ENCODE results near the gene PRIM2. TPM values are rescaled to one million over a fixed set of nuclear protein-coding genes. Genes with fewer than 3 reads are reported as not detected.
"Not testable (repeated sequence)": the region's sequence is repeated elsewhere in the genome, so short reads cannot be mapped to it uniquely, and the experiment has no call there.

Gene PRIM2
- total RNA-seq, 1 experiment from 2014 or later = 96.5 TPM

- not testable (repeated sequence) for DNase-seq (ENCODE audit: low read depth)
These were observed 128.5 kb downstream of the PRIM2 start for GRCh38 chr6:57445790-57446468.

- not testable (repeated sequence) for DNase-seq (ENCODE audit: low read depth)
These were observed 132.2 kb downstream of the PRIM2 start for GRCh38 chr6:57449496-57450066.

GRCh38 chr6:57459781-57460180, 142.4 kb downstream of the PRIM2 start:
- DNase-seq (ENCODE audit: low read depth) = not testable (repeated sequence)

GRCh38 chr6:57461022-57461421, 143.6 kb downstream of the PRIM2 start:
- not testable (repeated sequence) for DNase-seq (ENCODE audit: low read depth)

- peak; percentile 11 for DNase-seq (ENCODE audit: low read depth)
These were observed 146.4 kb downstream of the PRIM2 start for GRCh38 chr6:57463809-57464208.

- DNase-seq (ENCODE audit: low read depth) = not testable (repeated sequence)
These were observed 148.5 kb downstream of the PRIM2 start for GRCh38 chr6:57465968-57466367.

GRCh38 chr6:57469072-57469471, 151.6 kb downstream of the PRIM2 start:
- peak; percentile 22 for DNase-seq (ENCODE audit: low read depth)

- not testable (repeated sequence) for DNase-seq (ENCODE audit: low read depth)
These were observed 152.7 kb downstream of the PRIM2 start for GRCh38 chr6:57470148-57470547.

GRCh38 chr6:57471314-57471864, 154.0 kb downstream of the PRIM2 start:
- peak; percentile 46 for DNase-seq (ENCODE audit: low read depth)

GRCh38 chr6:57472861-57473362, 155.5 kb downstream of the PRIM2 start:
- DNase-seq (ENCODE audit: low read depth) = peak; percentile 88

- DNase-seq (ENCODE audit: low read depth) = peak; percentile 22
These were observed 157.5 kb downstream of the PRIM2 start for GRCh38 chr6:57474862-57475475.

GRCh38 chr6:57475656-57476055, 158.2 kb downstream of the PRIM2 start:
- DNase-seq (ENCODE audit: low read depth) = not testable (repeated sequence)

GRCh38 chr6:57480194-57480593, 162.8 kb downstream of the PRIM2 start:
- DNase-seq (ENCODE audit: low read depth) = not testable (repeated sequence)

- not testable (repeated sequence) for DNase-seq (ENCODE audit: low read depth)
These were observed 163.7 kb downstream of the PRIM2 start for GRCh38 chr6:57481121-57481520.

- not testable (repeated sequence) for DNase-seq (ENCODE audit: low read depth)
These were observed 165.0 kb downstream of the PRIM2 start for GRCh38 chr6:57482471-57482870.

GRCh38 chr6:57486494-57487081, 169.2 kb downstream of the PRIM2 start:
- peak; percentile 60 for DNase-seq (ENCODE audit: low read depth)

GRCh38 chr6:57488551-57488950, 171.1 kb downstream of the PRIM2 start:
- peak; percentile 25 for DNase-seq (ENCODE audit: low read depth)

- DNase-seq (ENCODE audit: low read depth) = peak; percentile 50
These were observed 172.5 kb downstream of the PRIM2 start for GRCh38 chr6:57489887-57490286.

- not testable (repeated sequence) for DNase-seq (ENCODE audit: low read depth)
These were observed 174.4 kb downstream of the PRIM2 start for GRCh38 chr6:57491795-57492194.

GRCh38 chr6:57496251-57496650, 178.8 kb downstream of the PRIM2 start:
- not testable (repeated sequence) for DNase-seq (ENCODE audit: low read depth)

- DNase-seq (ENCODE audit: low read depth) = not testable (repeated sequence)
These were observed 183.1 kb downstream of the PRIM2 start for GRCh38 chr6:57500368-57501021.
